C4-2B (cell line): ENCODE results near the gene SLC25A21.
A peak's percentile ranks its signal among the peaks of the same experiment; 100 is the strongest.
"Not testable (repeated sequence)": the region's sequence is repeated elsewhere in the genome, so short reads cannot be mapped to it uniquely, and the experiment has no call there.

Source experiments
- H3K27ac ChIP-seq: fragments of 450-650 bp; 2 replicates; pipeline ENCODE4 v1.5.1; 2017
- CTCF ChIP-seq: fragments of 450-650 bp; conservative IDR thresholded peaks from 2 replicates; pipeline ENCODE4 v1.5.1; 2017; ENCODE audit warnings: mild to moderate bottlenecking
- ZFX ChIP-seq: fragments of 450-650 bp; IDR thresholded peaks from 2 replicates; pipeline ENCODE4 v1.6.1; 2017

The SLC25A21 gene

GRCh38 chr14:36901861-36902260 is 270.5 kb downstream of the SLC25A21 start:
- no peak overlapping the region for H3K27ac ChIP-seq
- TF ChIP-seq ZFX (no peak), CTCF (no peak)

DNA sequence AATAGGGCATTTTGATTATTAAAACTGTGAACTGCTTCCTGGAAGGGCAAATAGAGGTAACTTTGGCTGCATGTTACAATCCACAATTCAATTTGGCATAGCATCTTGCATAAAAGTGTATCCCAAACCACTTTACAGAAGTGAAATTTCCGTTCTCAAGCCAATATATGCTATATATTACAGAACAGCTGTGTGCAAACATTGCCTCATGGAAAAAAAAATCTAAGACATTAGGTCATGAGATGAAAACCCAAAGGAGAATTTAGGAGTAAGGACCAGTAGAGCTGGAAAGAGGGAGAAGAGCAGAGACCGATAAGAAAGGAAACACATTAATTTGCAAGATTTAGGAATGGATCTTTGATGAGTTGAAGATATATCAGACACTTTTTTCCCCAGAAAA is 271.6 kb downstream of the SLC25A21 start:
- no peak overlapping the region for H3K27ac ChIP-seq
- TF ChIP-seq CTCF (no peak), ZFX (no peak)

DNA sequence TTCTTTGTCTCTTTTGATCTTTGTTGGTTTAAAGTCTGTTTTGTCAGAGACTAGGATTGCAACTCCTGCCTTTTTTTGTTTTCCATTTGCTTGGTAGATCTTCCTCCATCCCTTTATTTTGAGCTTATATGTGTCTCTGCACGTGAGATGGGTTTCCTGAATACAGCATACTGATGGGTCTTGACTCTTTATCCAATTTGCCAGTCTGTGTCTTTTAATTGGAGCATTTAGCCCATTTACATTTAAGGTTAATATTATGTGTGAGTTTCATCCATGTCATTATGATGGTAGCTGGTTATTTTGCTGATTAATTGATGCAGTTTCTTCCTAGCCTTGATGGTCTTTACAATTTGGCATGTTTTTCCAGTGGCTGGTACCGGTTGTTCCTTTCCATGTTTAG is 276.1 kb downstream of the SLC25A21 start:
- H3K27ac ChIP-seq: not testable (repeated sequence)

GRCh38 chr14:36884049-36884448 is 288.4 kb downstream of the SLC25A21 start:
- no peak overlapping the region for H3K27ac ChIP-seq
- no peak for TF ChIP-seq CTCF
- TF ChIP-seq ZFX: no peak

GRCh38 chr14:36880276-36880675 is 292.1 kb downstream of the SLC25A21 start:
- H3K27ac ChIP-seq: no peak overlapping the region
- TF ChIP-seq CTCF (no peak), ZFX (no peak)

DNA sequence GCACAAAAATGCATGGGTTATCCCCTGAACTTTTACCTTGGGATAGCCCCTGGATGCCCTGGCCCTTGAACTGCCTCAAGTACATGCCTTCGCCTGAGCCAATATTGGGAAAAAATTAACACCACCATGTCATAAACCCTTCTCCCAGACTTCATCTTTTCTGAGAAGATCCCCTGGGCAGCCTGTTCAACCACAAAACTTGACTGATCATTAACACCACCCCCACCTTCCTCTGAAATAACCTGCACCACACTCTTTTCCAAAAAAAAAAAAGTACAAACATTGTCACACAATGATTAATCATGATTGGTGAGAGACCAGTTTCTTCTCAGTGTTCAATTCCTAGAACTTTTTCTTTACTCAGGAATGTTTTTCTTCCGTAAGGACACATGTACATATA is 292.8 kb downstream of the SLC25A21 start:
- no peak overlapping the region for H3K27ac ChIP-seq
- TF ChIP-seq CTCF (no peak), ZFX (no peak)

DNA sequence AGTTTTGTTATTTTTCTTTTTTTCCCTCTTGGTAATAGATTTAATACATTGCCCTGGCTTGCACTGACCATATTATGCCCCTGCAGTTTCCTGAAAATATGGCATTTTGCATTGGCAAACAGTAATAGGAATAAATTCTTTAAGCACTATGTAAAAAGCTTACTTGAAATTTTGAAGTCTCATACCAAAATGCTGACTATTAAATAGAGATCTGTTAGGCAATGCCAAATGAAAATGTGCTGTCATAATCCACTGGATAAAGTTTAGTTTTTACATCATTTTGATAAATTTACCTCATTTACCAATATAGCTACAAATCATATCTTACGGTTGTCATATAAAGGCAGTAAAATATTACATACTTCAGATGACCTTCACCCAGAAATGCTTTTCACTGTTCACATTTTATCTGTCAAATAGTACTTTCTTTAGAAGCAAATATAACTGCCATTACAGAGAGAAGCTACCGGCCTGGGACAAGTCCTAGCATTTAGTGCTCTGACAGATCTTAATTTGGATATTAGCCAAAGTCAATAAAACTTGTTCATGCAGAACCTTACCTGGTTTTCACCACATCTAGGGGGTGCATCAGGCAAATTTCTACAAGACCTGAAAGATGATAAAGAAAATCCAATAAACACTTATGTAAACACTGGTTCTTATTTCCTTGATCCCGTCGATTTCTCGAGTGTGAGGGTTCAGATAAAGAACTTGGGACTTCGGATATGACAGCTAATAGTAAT is 297.8 kb downstream of the SLC25A21 start:
- H3K27ac ChIP-seq: no peak overlapping the region
- TF ChIP-seq CTCF: 0 out of 2 replicates have a peak, but pooled peaks have one; percentile 5
- no peak for TF ChIP-seq ZFX

- peak overlapping the region; percentile 36 for H3K27ac ChIP-seq
- TF ChIP-seq CTCF: no peak
- TF ChIP-seq ZFX: no peak
Measured at GRCh38 chr14:36870776-36871175, 301.6 kb downstream of the SLC25A21 start.
